GM23248 (cell line): ENCODE measurements around the gene RASA3. TPM values are rescaled to one million over a fixed set of nuclear protein-coding genes. Genes with fewer than 3 reads are reported as not detected.

ENCODE experiments used
- DNase-seq: peaks from one replicate; pipeline ENCODE4 v3.0.0-alpha.2; 2015
- H2AFZ ChIP-seq: fragments of 200-600 bp; sonication (generic); 2 replicates; pipeline ENCODE4 v1.6.1; 2016; ENCODE audit warnings: antibody characterized with exemption
- H3F3A ChIP-seq: fragments of 200-600 bp; sonication (generic); 2 replicates; pipeline ENCODE4 v1.6.1; 2016; ENCODE audit warnings: mild to moderate bottlenecking, antibody characterized with exemption, mixed run types; ENCODE audit not compliant: insufficient read depth
- H3K27ac ChIP-seq: fragments of 200-600 bp; sonication (generic); 2 replicates; pipeline ENCODE4 v1.5.1; 2016; ENCODE audit warnings: mild to moderate bottlenecking
- H3K27me3 ChIP-seq: fragments of 200-600 bp; sonication (generic); replicated peaks from 2 replicates; pipeline ENCODE4 v1.6.1; 2016; ENCODE audit warnings: mild to moderate bottlenecking; ENCODE audit not compliant: insufficient read depth
- H3K36me3 ChIP-seq: fragments of 200-600 bp; sonication (generic); 2 replicates; pipeline ENCODE4 v1.6.1; 2016; ENCODE audit warnings: low read depth, mild to moderate bottlenecking
- H3K4me1 ChIP-seq: fragments of 200-600 bp; sonication (generic); 2 replicates; pipeline ENCODE4 v1.6.1; 2016; ENCODE audit warnings: mild to moderate bottlenecking; ENCODE audit not compliant: insufficient read depth
- H3K4me2 ChIP-seq: fragments of 200-600 bp; sonication (generic); one replicate; pipeline ENCODE4 v1.6.1; 2016; ENCODE audit warnings: mild to moderate bottlenecking; ENCODE audit not compliant: unreplicated experiment
- H3K4me3 ChIP-seq: fragments of 200-600 bp; sonication (generic); 2 replicates; pipeline ENCODE4 v1.5.1; 2016; ENCODE audit warnings: mild to moderate bottlenecking
- H3K79me2 ChIP-seq: fragments of 200-600 bp; sonication (generic); 2 replicates; pipeline ENCODE4 v1.6.1; 2016; ENCODE audit warnings: mild to moderate bottlenecking; ENCODE audit not compliant: insufficient read depth
- H3K9ac ChIP-seq: fragments of 200-600 bp; sonication (generic); 2 replicates; pipeline ENCODE4 v1.6.1; 2016; ENCODE audit warnings: mild to moderate bottlenecking
- H3K9me2 ChIP-seq: fragments of 200-600 bp; sonication (generic); 2 replicates; pipeline ENCODE4 v1.6.1; 2016; ENCODE audit warnings: mixed run types, mild to moderate bottlenecking, moderate library complexity; ENCODE audit not compliant: insufficient read depth
- H3K9me3 ChIP-seq: fragments of 200-600 bp; sonication (generic); one replicate; pipeline ENCODE4 v1.6.1; 2017; ENCODE audit warnings: low read depth
- H4K20me1 ChIP-seq: fragments of 200-600 bp; sonication (generic); 2 replicates; pipeline ENCODE4 v1.6.0; 2016; ENCODE audit not compliant: insufficient read depth
- EZH2 ChIP-seq: fragments of 200-600 bp; sonication (generic); IDR thresholded peaks from 2 replicates; pipeline ENCODE4 v1.6.1; 2018; ENCODE audit warnings: antibody characterized with exemption, mild to moderate bottlenecking; ENCODE audit not compliant: insufficient read depth, poor library complexity, severe bottlenecking
- EZH2phosphoT487 ChIP-seq: fragments of 200-600 bp; sonication (generic); IDR thresholded peaks from 2 replicates; pipeline ENCODE4 v1.6.1; 2018; ENCODE audit warnings: antibody characterized with exemption, moderate library complexity, mild to moderate bottlenecking, low read depth; ENCODE audit not compliant: insufficient read depth
- WGBS, 2 experiments: methylation state at CpG; one replicate each; pipeline ENCODE4 v1.1.6; 2015 to 2017; ENCODE audit warnings: low lambda C conversion rate in 2 of 2, low coverage in 1 of 2; ENCODE audit errors: missing lambda C conversion rate in 2 of 2; 5-methylcytosine and 5-hydroxymethylcytosine counted together
- in situ Hi-C: fragments of 300-500 bp; cut with MboI; formaldehyde crosslinking; loops from 2 replicates; pipeline ENCODE4 v1.15.0; 2020
- polyA plus RNA-seq: library from polyadenylated mRNA; unstranded; fragments of >200 nt; fragmentation: Nextera tagmentation; extraction: Ambion mirVana; gene quantifications from 2 replicates; pipeline ENCODE4 v1.2.1, GENCODE V29; 2016
- total RNA-seq: library from RNA; depleted of rRNA; stranded (reverse); fragments of >200 nt; shearing (Covaris generic); gene quantifications from 2 replicates; pipeline ENCODE4 v1.2.3, GENCODE V29; 2014

RASA3 gene
- total and polyA plus RNA-seq, 2 experiments from 2014 or later = 34.3 to 36.7 TPM

- in situ Hi-C loops = no loop called here
- H2AFZ ChIP-seq = no peak overlapping the region
- H3K4me3 ChIP-seq = no peak overlapping the region
- DNase-seq = no peak
- H3K36me3 ChIP-seq = peaks cover 4% of the 10 kb centered on the region; the same call in 1 of the 2 replicates
- no peak overlapping the region for H3K4me2 ChIP-seq
- no peaks in the 10 kb centered on the region for H3K79me2 ChIP-seq
- H3K9me3 ChIP-seq = no peaks in the 10 kb centered on the region
- H3K9ac ChIP-seq = no peak overlapping the region
- 84 to 90% methylated on average over 20 of the region's 20 CpGs for WGBS, 2 experiments
- no peaks in the 10 kb centered on the region; the same call in 1 of the 2 replicates for H3K9me2 ChIP-seq
- TF ChIP-seq EZH2phosphoT487 (no peak), EZH2 (no peak)
- no peaks in the 10 kb centered on the region for H3K27me3 ChIP-seq
- 0 out of 2 replicates have a peak, but pooled peaks cover 6% of the 10 kb centered on the region for H3K4me1 ChIP-seq
- H3F3A ChIP-seq = no peaks in the 10 kb centered on the region
- H3K27ac ChIP-seq = no peak overlapping the region
- H4K20me1 ChIP-seq = no peaks in the 10 kb centered on the region
Observed at GRCh38 chr13:113967729-113968462, 164.5 kb downstream of the RASA3 start.

- no peaks in the 10 kb centered on the region for H3K27me3 ChIP-seq
- WGBS, 2 experiments = 95% methylated on average over 9 of the region's 9 CpGs
- DNase-seq = no peak
- H3K4me2 ChIP-seq = no peak overlapping the region
- H3K27ac ChIP-seq = no peak overlapping the region
- H3K79me2 ChIP-seq = no peaks in the 10 kb centered on the region
- H3K9ac ChIP-seq = no peak overlapping the region
- H4K20me1 ChIP-seq = no peaks in the 10 kb centered on the region
- 0 out of 2 replicates have a peak, but pooled peaks cover 6% of the 10 kb centered on the region for H3K4me1 ChIP-seq
- H3F3A ChIP-seq = no peaks in the 10 kb centered on the region
- no peak overlapping the region for H2AFZ ChIP-seq
- no peaks in the 10 kb centered on the region for H3K9me3 ChIP-seq
- TF ChIP-seq EZH2phosphoT487 (no peak), EZH2 (no peak)
- H3K4me3 ChIP-seq = no peak overlapping the region
- in situ Hi-C loops = no loop called here
- H3K36me3 ChIP-seq = peaks cover 4% of the 10 kb centered on the region; the same call in 1 of the 2 replicates
- no peaks in the 10 kb centered on the region; the same call in 1 of the 2 replicates for H3K9me2 ChIP-seq
Observed at GRCh38 chr13:113967206-113967720, 165.2 kb downstream of the RASA3 start.

GRCh38 chr13:113965968-113966884, 166.2 kb downstream of the RASA3 start:
- Histone ChIP-seq H3K4me3 (no peak overlapping the region), H3K4me1 (0 out of 2 replicates have a peak, but pooled peaks cover 6% of the 10 kb centered on the region), H2AFZ (no peak overlapping the region), H3K4me2 (no peak overlapping the region), H3K36me3 (peaks cover 4% of the 10 kb centered on the region; the same call in 1 of the 2 replicates), H3K9me3 (no peaks in the 10 kb centered on the region), H3K27ac (no peak overlapping the region), H3K9me2 (no peaks in the 10 kb centered on the region; the same call in 1 of the 2 replicates), H4K20me1 (no peaks in the 10 kb centered on the region), H3F3A (no peaks in the 10 kb centered on the region), H3K79me2 (no peaks in the 10 kb centered on the region), H3K9ac (no peak overlapping the region), H3K27me3 (no peaks in the 10 kb centered on the region)
- 98 to 99% methylated on average over 5 of the region's 5 CpGs for WGBS, 2 experiments
- in situ Hi-C loops = no loop called here
- TF ChIP-seq EZH2 (no peak), EZH2phosphoT487 (no peak)
- DNase-seq = no peak

- Histone ChIP-seq H2AFZ (no peak overlapping the region), H3K9ac (no peak overlapping the region), H3K9me2 (no peaks in the 10 kb centered on the region; the same call in 1 of the 2 replicates), H3K4me2 (no peak overlapping the region), H3K27me3 (no peaks in the 10 kb centered on the region), H3F3A (peaks cover 1% of the 10 kb centered on the region; the same call in 1 of the 2 replicates), H3K79me2 (no peaks in the 10 kb centered on the region), H3K9me3 (no peaks in the 10 kb centered on the region), H3K36me3 (peaks cover 4% of the 10 kb centered on the region; the same call in 1 of the 2 replicates), H4K20me1 (no peaks in the 10 kb centered on the region), H3K4me1 (no peaks in the 10 kb centered on the region), H3K27ac (no peak overlapping the region), H3K4me3 (no peak overlapping the region)
- 96 to 99% methylated on average over 2 of the region's 2 CpGs for WGBS, 2 experiments
- TF ChIP-seq EZH2phosphoT487 = no peak
- TF ChIP-seq EZH2 = no peak
- in situ Hi-C loops = no loop called here
- DNase-seq = no peak
Observed at GRCh38 chr13:113965383-113965874, 167.0 kb downstream of the RASA3 start.
